BE2C (cell line): ENCODE data around the gene DCAF7.

Experiments
- DNase-seq: peaks from one replicate; pipeline ENCODE4 v3.0.0-alpha.2; 2020
- H3K27me3 ChIP-seq: fragments of 250-450 bp; sonication (Bioruptor Pico); 2 replicates; pipeline ENCODE4 v1.5.1; 2020; ENCODE audit warnings: mild to moderate bottlenecking
- H3K36me3 ChIP-seq: fragments of 250-450 bp; sonication (Bioruptor Pico); 2 replicates; pipeline ENCODE4 v1.5.1; 2020; ENCODE audit warnings: mild to moderate bottlenecking
- H3K4me1 ChIP-seq: fragments of 250-450 bp; sonication (Bioruptor Pico); 2 replicates; pipeline ENCODE4 v1.5.1; 2020
- H3K4me3 ChIP-seq: 2 replicates; pipeline ENCODE4 v1.5.1; 2011; ENCODE audit warnings: low read depth, low read length
- H3K9me3 ChIP-seq: fragments of 250-450 bp; sonication (Bioruptor Pico); 2 replicates; pipeline ENCODE4 v1.5.1; 2020
- TF ChIP-seq, protein P1 (sequence below): IDR thresholded peaks from 2 replicates; pipeline ENCODE4 v1.5.1; 2012; ENCODE audit warnings: mild to moderate bottlenecking, low read depth, low read length

Gene DCAF7

DNA sequence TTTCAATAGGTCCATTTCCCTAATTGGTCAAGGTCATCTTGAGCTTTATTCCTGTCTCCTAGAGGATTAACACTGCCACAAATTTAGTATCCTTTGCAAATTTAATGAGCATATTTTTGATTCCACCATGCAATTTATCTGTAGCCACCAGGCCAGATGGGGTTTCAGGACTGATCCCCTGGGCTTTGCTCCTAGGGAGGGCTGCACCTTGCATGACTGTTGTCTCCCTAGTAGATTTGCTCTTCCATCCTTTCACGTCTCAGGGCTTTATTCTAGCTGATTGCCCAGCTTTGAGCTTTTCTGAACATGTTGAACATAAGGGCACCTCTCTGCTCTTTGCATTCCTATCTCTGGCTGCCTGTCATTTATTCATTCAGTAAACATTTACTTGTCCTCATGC lies 34.9 kb upstream of the DCAF7 start:
- no peaks in the 10 kb centered on the region for H3K9me3 ChIP-seq
- no peaks in the 10 kb centered on the region for H3K27me3 ChIP-seq
- no peaks in the 10 kb centered on the region for H3K36me3 ChIP-seq
- DNase-seq, result no peak
- H3K4me1 ChIP-seq, result no peaks in the 10 kb centered on the region; the same call in 1 of the 2 replicates
- no peak overlapping the region for H3K4me3 ChIP-seq
- TF ChIP-seq, protein P1, sequence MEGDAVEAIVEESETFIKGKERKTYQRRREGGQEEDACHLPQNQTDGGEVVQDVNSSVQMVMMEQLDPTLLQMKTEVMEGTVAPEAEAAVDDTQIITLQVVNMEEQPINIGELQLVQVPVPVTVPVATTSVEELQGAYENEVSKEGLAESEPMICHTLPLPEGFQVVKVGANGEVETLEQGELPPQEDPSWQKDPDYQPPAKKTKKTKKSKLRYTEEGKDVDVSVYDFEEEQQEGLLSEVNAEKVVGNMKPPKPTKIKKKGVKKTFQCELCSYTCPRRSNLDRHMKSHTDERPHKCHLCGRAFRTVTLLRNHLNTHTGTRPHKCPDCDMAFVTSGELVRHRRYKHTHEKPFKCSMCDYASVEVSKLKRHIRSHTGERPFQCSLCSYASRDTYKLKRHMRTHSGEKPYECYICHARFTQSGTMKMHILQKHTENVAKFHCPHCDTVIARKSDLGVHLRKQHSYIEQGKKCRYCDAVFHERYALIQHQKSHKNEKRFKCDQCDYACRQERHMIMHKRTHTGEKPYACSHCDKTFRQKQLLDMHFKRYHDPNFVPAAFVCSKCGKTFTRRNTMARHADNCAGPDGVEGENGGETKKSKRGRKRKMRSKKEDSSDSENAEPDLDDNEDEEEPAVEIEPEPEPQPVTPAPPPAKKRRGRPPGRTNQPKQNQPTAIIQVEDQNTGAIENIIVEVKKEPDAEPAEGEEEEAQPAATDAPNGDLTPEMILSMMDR, result no peak

GRCh38 chr17:63516910-63517824 lies 33.1 kb upstream of the DCAF7 start:
- no peak for DNase-seq
- Histone ChIP-seq H3K27me3 (no peaks in the 10 kb centered on the region), H3K9me3 (no peaks in the 10 kb centered on the region), H3K4me1 (no peaks in the 10 kb centered on the region; the same call in 1 of the 2 replicates), H3K4me3 (no peak overlapping the region), H3K36me3 (no peaks in the 10 kb centered on the region)
- TF ChIP-seq, protein P1, result no peak

DNA sequence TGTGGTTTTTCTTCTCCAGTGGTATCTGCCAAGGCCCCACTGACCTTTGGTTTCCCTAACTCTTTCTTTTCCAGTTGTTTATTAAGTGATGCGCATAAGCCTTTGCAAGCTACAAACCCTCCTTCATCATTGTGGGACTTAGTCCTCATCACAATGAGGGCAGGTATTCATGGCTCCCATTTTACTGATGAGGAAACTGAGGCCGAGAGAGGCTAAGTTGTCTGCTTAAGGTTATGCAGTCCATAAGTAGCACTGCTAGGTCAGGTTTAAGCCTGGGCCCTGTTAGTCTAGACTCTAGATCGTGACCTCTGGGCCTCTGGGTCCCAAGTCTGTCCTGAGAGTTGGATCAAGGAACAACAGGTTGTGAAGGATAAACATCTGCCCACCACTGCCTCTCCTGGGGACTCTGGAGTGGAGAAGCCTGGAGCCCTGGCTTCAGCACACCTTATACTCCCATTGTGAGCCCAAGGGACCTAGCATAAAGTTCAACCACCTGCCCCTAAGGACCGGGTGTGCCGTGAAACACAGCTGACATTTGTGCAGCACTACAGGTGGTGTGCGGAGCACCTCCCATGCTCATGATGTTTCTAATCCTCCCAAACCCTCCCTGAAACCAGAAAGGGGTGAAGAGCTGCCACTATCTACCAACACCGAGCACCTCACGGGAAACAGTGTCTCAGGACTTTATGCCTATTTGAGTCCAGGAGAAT lies 32.3 kb upstream of the DCAF7 start:
- H3K27me3 ChIP-seq, result no peaks in the 10 kb centered on the region

DNA sequence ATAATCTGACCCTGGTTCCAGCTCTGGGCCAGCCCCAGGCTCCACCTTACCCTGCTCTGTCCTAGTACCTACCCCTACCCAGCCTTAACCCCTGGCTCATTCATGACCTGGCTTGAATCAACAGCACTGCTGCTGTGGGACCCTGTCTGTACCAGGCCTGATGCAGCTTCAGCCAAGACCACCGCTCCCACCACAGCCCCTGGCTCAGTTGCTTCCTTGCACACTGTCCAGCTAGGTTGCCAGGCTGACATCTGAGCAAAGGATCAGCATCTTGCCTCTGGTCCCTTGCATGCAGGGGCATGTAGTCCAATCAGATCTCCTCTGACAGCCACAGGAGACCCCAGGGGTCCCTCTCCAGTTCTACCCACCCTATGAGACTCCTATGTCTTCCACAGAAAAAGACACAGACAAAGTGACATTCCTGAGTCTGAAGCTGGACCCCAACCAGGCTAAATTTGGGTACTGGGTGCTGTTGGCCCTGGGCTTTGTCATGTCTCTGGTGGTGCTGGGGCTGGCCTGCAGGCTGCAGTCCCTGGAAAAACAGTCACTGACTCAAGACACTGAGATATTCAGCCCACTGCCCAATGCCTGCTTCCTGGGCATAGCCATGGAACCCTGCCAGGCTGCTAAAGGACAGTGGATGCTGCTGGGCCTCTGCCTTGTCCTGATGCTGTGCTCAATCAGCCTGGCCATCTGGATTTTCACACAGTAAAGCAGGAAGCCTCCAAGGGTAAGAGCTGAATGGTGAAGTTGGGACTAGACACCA lies 31.0 kb upstream of the DCAF7 start:
- Histone ChIP-seq H3K4me3 (no peak overlapping the region), H3K27me3 (no peaks in the 10 kb centered on the region), H3K9me3 (no peaks in the 10 kb centered on the region), H3K4me1 (no peaks in the 10 kb centered on the region; the same call in none of the 2 replicates), H3K36me3 (no peaks in the 10 kb centered on the region)
- no peak for DNase-seq
- TF ChIP-seq, protein P1, result no peak

More for the DNA sequence above, 32.3 kb upstream of the DCAF7 start:
- TF ChIP-seq, protein P1, result no peak
- Histone ChIP-seq H3K4me1 (no peaks in the 10 kb centered on the region; the same call in 1 of the 2 replicates), H3K9me3 (no peaks in the 10 kb centered on the region), H3K4me3 (no peak overlapping the region), H3K36me3 (no peaks in the 10 kb centered on the region)
- DNase-seq, result no peak

GRCh38 chr17:63519972-63520882 lies 30.1 kb upstream of the DCAF7 start:
- TF ChIP-seq, protein P1, result no peak
- no peak overlapping the region for H3K4me3 ChIP-seq
- H3K4me1 ChIP-seq, result no peaks in the 10 kb centered on the region; the same call in none of the 2 replicates
- no peak for DNase-seq
- no peaks in the 10 kb centered on the region for H3K9me3 ChIP-seq
- H3K36me3 ChIP-seq, result no peaks in the 10 kb centered on the region
- no peaks in the 10 kb centered on the region for H3K27me3 ChIP-seq
